IMR-90 (cell line): Measurements from ENCODE around the gene CDH15. TPM values are rescaled to one million over a fixed set of nuclear protein-coding genes. Genes with fewer than 3 reads are reported as not detected.

Source experiments
- ATAC-seq: fragments of 200-7000 bp; cut with Tn5 transposase; 2 replicates; pipeline ENCODE4 v1.9.1; 2020; ENCODE audit warnings: low read depth, mild to moderate bottlenecking, moderate library complexity
- BruUV-seq: library from RNA; stranded (reverse); fragments of 400-500 nt; replicated peaks from 2 replicates; lab custom pipeline; 2021; lab: Mats Ljungman, UMichigan
- CTCF ChIA-PET: fragments of 300-600 bp; formaldehyde crosslinking; extraction: SDS; loops from one replicate; lab custom pipeline; 2021; ENCODE audit warnings: antibody characterized with exemption; lab: Yijun Ruan, JAX
- POLR2A ChIA-PET: fragments of 300-600 bp; sonication (Branson Sonifier 250); formaldehyde crosslinking; loops from one replicate; lab custom pipeline; 2022; ENCODE audit warnings: antibody characterized with exemption; ENCODE audit not compliant: unreplicated experiment; lab: Charles Lee
- DNase-seq: peaks from one replicate; pipeline ENCODE4 v3.0.0; 2013
- H2AFZ ChIP-seq: replicated peaks from 2 replicates; pipeline ENCODE3; 2013; ENCODE audit warnings: low read length, mild to moderate bottlenecking; ENCODE audit not compliant: poor library complexity
- H2AK5ac ChIP-seq: 2 replicates; pipeline ENCODE4 v1.6.1; 2013; ENCODE audit warnings: low read depth, low read length, inconsistent platforms
- H2AK9ac ChIP-seq: replicated peaks from 2 replicates; pipeline ENCODE3; 2013; ENCODE audit warnings: mild to moderate bottlenecking, low read depth, low read length, moderate library complexity; ENCODE audit not compliant: poor library complexity
- H2BK120ac ChIP-seq: 2 replicates; pipeline ENCODE4 v1.6.1; 2013; ENCODE audit warnings: low read depth, low read length, inconsistent platforms
- H2BK15ac ChIP-seq: 3 replicates; pipeline ENCODE4 v1.6.1; 2013; ENCODE audit warnings: low read depth, low read length, inconsistent platforms
- H2BK20ac ChIP-seq: 2 replicates; pipeline ENCODE4 v1.6.1; 2013; ENCODE audit warnings: low read depth, mild to moderate bottlenecking, inconsistent platforms, low read length, moderate library complexity
- H2BK5ac ChIP-seq: 2 replicates; pipeline ENCODE4 v1.6.1; 2013; ENCODE audit warnings: mild to moderate bottlenecking, low read depth, low read length, inconsistent platforms; ENCODE audit not compliant: poor library complexity, severe bottlenecking
- H3K14ac ChIP-seq: replicated peaks from 2 replicates; pipeline ENCODE4 v1.6.1; 2013; ENCODE audit warnings: low read depth, low read length, inconsistent platforms
- H3K18ac ChIP-seq: 2 replicates; pipeline ENCODE4 v1.6.1; 2013; ENCODE audit warnings: low read depth, low read length, control low read depth
- H3K23ac ChIP-seq: 2 replicates; pipeline ENCODE4 v1.6.1; 2013; ENCODE audit warnings: low read depth, low read length, inconsistent platforms
- H3K27ac ChIP-seq: 2 replicates; pipeline ENCODE4 v1.5.1; 2013; ENCODE audit warnings: mild to moderate bottlenecking, control low read depth, low read length; ENCODE audit not compliant: insufficient read depth
- H3K27me3 ChIP-seq: 2 replicates; pipeline ENCODE4 v1.6.1; 2013; ENCODE audit warnings: low read length; ENCODE audit not compliant: control insufficient read depth, insufficient read depth
- H3K36me3 ChIP-seq: 2 replicates; pipeline ENCODE4 v1.6.1; 2013; ENCODE audit warnings: low read length, mixed read lengths; ENCODE audit not compliant: control insufficient read depth, insufficient read depth
- H3K4ac ChIP-seq: 2 replicates; pipeline ENCODE4 v1.6.1; 2013; ENCODE audit warnings: low read depth, low read length, inconsistent platforms
- H3K4me1 ChIP-seq: 2 replicates; pipeline ENCODE4 v1.6.1; 2013; ENCODE audit warnings: low read length, mixed read lengths; ENCODE audit not compliant: control insufficient read depth, insufficient read depth
- H3K4me2 ChIP-seq: 2 replicates; pipeline ENCODE4 v1.6.1; 2013; ENCODE audit warnings: low read depth, mild to moderate bottlenecking, control low read depth, low read length, moderate library complexity
- H3K4me3 ChIP-seq: 2 replicates; pipeline ENCODE4 v1.5.1; 2013; ENCODE audit warnings: low read depth, mild to moderate bottlenecking, control low read depth, low read length, moderate library complexity; ENCODE audit not compliant: insufficient read depth
- H3K56ac ChIP-seq: 2 replicates; pipeline ENCODE4 v1.6.1; 2013; ENCODE audit warnings: low read length, inconsistent platforms; ENCODE audit not compliant: insufficient read depth; ENCODE audit errors: extremely low read depth
- H3K79me1 ChIP-seq, 2 experiments: 2 replicates each; pipeline ENCODE4 v1.6.1; 2013; ENCODE audit warnings: low read length in 2 of 2, inconsistent platforms in 1 of 2, low read depth in 1 of 2
- H3K9ac ChIP-seq: 2 replicates; pipeline ENCODE4 v1.6.1; 2013; ENCODE audit warnings: low read depth, low read length, control low read depth
- H3K9me1 ChIP-seq: 2 replicates; pipeline ENCODE4 v1.6.1; 2013; ENCODE audit warnings: low read length, inconsistent platforms; ENCODE audit not compliant: insufficient read depth
- H3K9me3 ChIP-seq: 2 replicates; pipeline ENCODE4 v1.6.1; 2013; ENCODE audit warnings: low read length; ENCODE audit not compliant: control insufficient read depth, insufficient read depth
- H4K20me1 ChIP-seq: 2 replicates; pipeline ENCODE4 v1.6.1; 2013; ENCODE audit warnings: low read length, inconsistent platforms; ENCODE audit not compliant: insufficient read depth
- H4K5ac ChIP-seq: 2 replicates; pipeline ENCODE4 v1.6.1; 2013; ENCODE audit warnings: mild to moderate bottlenecking, low read depth, low read length, control low read depth
- H4K8ac ChIP-seq, 2 experiments: 2 replicates each; pipeline ENCODE4 v1.6.1; 2013; ENCODE audit warnings: low read depth in 2 of 2, low read length in 2 of 2, control low read depth in 1 of 2, inconsistent platforms in 1 of 2
- H4K91ac ChIP-seq: 2 replicates; pipeline ENCODE4 v1.6.1; 2013; ENCODE audit warnings: low read depth, low read length, inconsistent platforms; ENCODE audit not compliant: insufficient read depth
- BHLHE40 ChIP-seq: fragments of 150-350 bp; IDR thresholded peaks from 2 replicates; pipeline ENCODE4 v1.6.1; 2016; ENCODE audit warnings: mild to moderate bottlenecking, low read depth, low read length
- CEBPB ChIP-seq: IDR thresholded peaks from 2 replicates; pipeline ENCODE4 v1.6.1; 2012; ENCODE audit warnings: low read depth, low read length, improper control_type of control experiment
- CHD1 ChIP-seq: IDR thresholded peaks from 2 replicates; pipeline ENCODE4 v1.6.1; 2012; ENCODE audit warnings: low read depth, low read length, improper control_type of control experiment
- FOS ChIP-seq: fragments of 150-350 bp; IDR thresholded peaks from 2 replicates; pipeline ENCODE4 v1.6.1; 2016; ENCODE audit warnings: low read depth, low read length
- MAFK ChIP-seq: IDR thresholded peaks from 2 replicates; pipeline ENCODE4 v1.6.1; 2012; ENCODE audit warnings: low read depth, low read length, improper control_type of control experiment
- MAZ ChIP-seq: IDR thresholded peaks from 2 replicates; pipeline ENCODE4 v1.6.1; 2012; ENCODE audit warnings: low read depth, mild to moderate bottlenecking, low read length, improper control_type of control experiment, moderate library complexity, borderline replicate concordance
- MXI1 ChIP-seq: IDR thresholded peaks from 2 replicates; pipeline ENCODE4 v1.6.1; 2012; ENCODE audit warnings: low read depth, mild to moderate bottlenecking, low read length, moderate library complexity, borderline replicate concordance
- NFE2L2 ChIP-seq: fragments of 150-350 bp; IDR thresholded peaks from 2 replicates; pipeline ENCODE4 v1.6.1; 2016; ENCODE audit warnings: low read depth, mild to moderate bottlenecking, low read length
- POLR2A ChIP-seq: IDR thresholded peaks from 2 replicates; pipeline ENCODE4 v1.6.1; 2012; ENCODE audit warnings: mild to moderate bottlenecking, low read depth, low read length
- RAD21 ChIP-seq: IDR thresholded peaks from 2 replicates; pipeline ENCODE4 v1.6.1; 2012; ENCODE audit warnings: low read length, improper control_type of control experiment
- RCOR1 ChIP-seq: IDR thresholded peaks from 2 replicates; pipeline ENCODE4 v1.6.1; 2012; ENCODE audit warnings: mild to moderate bottlenecking, low read length, improper control_type of control experiment; ENCODE audit not compliant: insufficient replicate concordance
- RFX5 ChIP-seq: IDR thresholded peaks from 2 replicates; pipeline ENCODE4 v1.8.0; 2012; ENCODE audit warnings: low read depth, mild to moderate bottlenecking, low read length, moderate library complexity
- SMC3 ChIP-seq: fragments of 150-350 bp; IDR thresholded peaks from 2 replicates; pipeline ENCODE4 v1.6.1; 2016; ENCODE audit warnings: low read depth, mild to moderate bottlenecking, antibody characterized with exemption, low read length, moderate library complexity
- WGBS, 2 experiments: methylation state at CpG; one replicate each; pipeline versions ENCODE4 v1.1.5 to v1.1.7; 2013; ENCODE audit warnings: missing lambda C conversion rate in 2 of 2; ENCODE audit not compliant: insufficient read length in 1 of 2; ENCODE audit errors: extremely low coverage in 2 of 2; 5-methylcytosine and 5-hydroxymethylcytosine counted together
- dilution Hi-C: fragments of 300-500 bp; cut with HindIII; formaldehyde crosslinking; loops from one replicate; pipeline ENCODE4 v1.14.3; 2018; ENCODE audit warnings: low sequenced_read_pairs; ENCODE audit not compliant: unreplicated experiment
- in situ Hi-C: fragments of 300-500 bp; cut with MboI; formaldehyde crosslinking; loops from 3 replicates; pipeline ENCODE4 v1.14.3; 2019; ENCODE audit warnings: low sequenced_read_pairs, inconsistent platforms, mixed read lengths
- intact Hi-C: fragments of 100-400 bp; cut with micrococcal nuclease; formaldehyde crosslinking; loops from 2 replicates; pipeline ENCODE4 v1.10.0; 2022
- polyA plus RNA-seq, 3 experiments: library from polyadenylated mRNA; depleted of rRNA; stranded (reverse); fragments of >200 nt; gene quantifications; 2 replicates each; pipeline ENCODE4 v1.2.3, GENCODE V29; 2012; ENCODE audit warnings: low replicate concordance in 1 of 3
- total RNA-seq: library from RNA; depleted of rRNA; stranded (reverse); fragments of >200 nt; gene quantifications from 2 replicates; pipeline ENCODE4 v1.2.3, GENCODE V29; 2012
- TF ChIP-seq, protein P1 (sequence below): fragments of 150-350 bp; IDR thresholded peaks from 2 replicates; pipeline ENCODE4 v1.6.1; 2016; ENCODE audit warnings: low read depth, mild to moderate bottlenecking, low read length, moderate library complexity, borderline replicate concordance
- TF ChIP-seq, protein P2 (sequence below): conservative IDR thresholded peaks from 2 replicates; pipeline ENCODE4 v1.5.1; 2012; ENCODE audit warnings: mild to moderate bottlenecking, low read depth, low read length, improper control_type of control experiment
- TF ChIP-seq, protein P3 (sequence below): fragments of 150-350 bp; IDR thresholded peaks from 2 replicates; pipeline ENCODE4 v1.6.1; 2017; ENCODE audit warnings: mild to moderate bottlenecking, antibody characterized with exemption, low read length, low read depth

Gene CDH15
- total and polyA plus RNA-seq, 2 of the 4 experiments (the other 2 are of a cell fraction), result 0.18 to 0.62 TPM

DNA sequence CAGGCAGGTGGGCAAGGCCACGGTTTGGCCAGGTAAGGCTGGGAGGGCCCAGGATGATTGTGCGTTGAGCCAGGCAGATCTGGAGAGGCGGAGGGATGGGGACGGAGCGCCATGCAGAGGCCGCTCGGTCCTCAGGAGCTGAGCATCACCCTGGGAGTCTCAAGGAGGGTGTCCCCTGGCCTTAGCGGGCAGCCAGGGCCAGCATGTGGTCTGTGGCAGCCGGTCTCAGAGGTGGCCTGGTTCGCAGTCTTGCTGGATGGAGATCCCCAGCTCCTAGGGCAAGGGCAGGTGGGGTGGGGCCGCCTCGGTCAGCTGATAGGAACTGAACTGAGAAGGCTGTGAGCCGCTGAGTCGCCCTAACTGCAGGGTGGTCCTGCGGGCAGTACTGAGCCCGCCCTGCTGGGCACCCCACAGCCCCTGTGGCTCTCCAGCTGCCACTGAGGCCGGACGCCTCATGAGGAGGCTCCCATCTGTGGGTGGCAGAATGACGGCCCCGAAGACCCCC lies 11.6 kb upstream of the CDH15 start:
- Histone ChIP-seq H3K4me3 (no peak overlapping the region), H4K20me1 (0 out of 2 replicates have a peak, but pooled peaks cover 3% of the 10 kb centered on the region), H4K5ac (no peak overlapping the region), H2BK15ac (no peak overlapping the region), H3K23ac (no peak overlapping the region), H2BK5ac (no peak overlapping the region), H3K18ac (no peak overlapping the region), H3K9me1 (no peaks in the 10 kb centered on the region), H2AFZ (no peak overlapping the region), H3K56ac (no peak overlapping the region), H3K27ac (no peak overlapping the region), H2BK120ac (no peak overlapping the region), H3K9me3 (no peaks in the 10 kb centered on the region), H3K9ac (no peak overlapping the region), H3K14ac (no peak overlapping the region), H3K4me1 (peaks cover 7% of the 10 kb centered on the region), H3K4ac (no peak overlapping the region), H2AK5ac (no peak overlapping the region), H2AK9ac (no peak overlapping the region), H4K91ac (no peak overlapping the region), H2BK20ac (no peak overlapping the region), H3K27me3 (peaks cover 4% of the 10 kb centered on the region), H4K8ac (no peak overlapping the region), H3K4me2 (no peak overlapping the region), H3K36me3 (no peaks in the 10 kb centered on the region), H3K79me1 (no peaks in the 10 kb centered on the region)
- dilution Hi-C loops, result no loop called here
- ChIA-PET CTCF (no interaction called here), POLR2A (no interaction called here)
- intact Hi-C loops, result no loop called here
- no peak for TF ChIP-seq MXI1
- TF ChIP-seq CHD1, result no peak
- no peak for TF ChIP-seq CEBPB
- no peak for TF ChIP-seq FOS
- TF ChIP-seq SMC3, result no peak
- TF ChIP-seq POLR2A, result no peak
- no peak for TF ChIP-seq RFX5
- TF ChIP-seq RCOR1, result no peak
- TF ChIP-seq RAD21, result no peak
- no peak for TF ChIP-seq MAZ
- no peak for TF ChIP-seq NFE2L2
- TF ChIP-seq, protein P1, sequence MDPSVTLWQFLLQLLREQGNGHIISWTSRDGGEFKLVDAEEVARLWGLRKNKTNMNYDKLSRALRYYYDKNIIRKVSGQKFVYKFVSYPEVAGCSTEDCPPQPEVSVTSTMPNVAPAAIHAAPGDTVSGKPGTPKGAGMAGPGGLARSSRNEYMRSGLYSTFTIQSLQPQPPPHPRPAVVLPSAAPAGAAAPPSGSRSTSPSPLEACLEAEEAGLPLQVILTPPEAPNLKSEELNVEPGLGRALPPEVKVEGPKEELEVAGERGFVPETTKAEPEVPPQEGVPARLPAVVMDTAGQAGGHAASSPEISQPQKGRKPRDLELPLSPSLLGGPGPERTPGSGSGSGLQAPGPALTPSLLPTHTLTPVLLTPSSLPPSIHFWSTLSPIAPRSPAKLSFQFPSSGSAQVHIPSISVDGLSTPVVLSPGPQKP, result no peak
- TF ChIP-seq, protein P2, sequence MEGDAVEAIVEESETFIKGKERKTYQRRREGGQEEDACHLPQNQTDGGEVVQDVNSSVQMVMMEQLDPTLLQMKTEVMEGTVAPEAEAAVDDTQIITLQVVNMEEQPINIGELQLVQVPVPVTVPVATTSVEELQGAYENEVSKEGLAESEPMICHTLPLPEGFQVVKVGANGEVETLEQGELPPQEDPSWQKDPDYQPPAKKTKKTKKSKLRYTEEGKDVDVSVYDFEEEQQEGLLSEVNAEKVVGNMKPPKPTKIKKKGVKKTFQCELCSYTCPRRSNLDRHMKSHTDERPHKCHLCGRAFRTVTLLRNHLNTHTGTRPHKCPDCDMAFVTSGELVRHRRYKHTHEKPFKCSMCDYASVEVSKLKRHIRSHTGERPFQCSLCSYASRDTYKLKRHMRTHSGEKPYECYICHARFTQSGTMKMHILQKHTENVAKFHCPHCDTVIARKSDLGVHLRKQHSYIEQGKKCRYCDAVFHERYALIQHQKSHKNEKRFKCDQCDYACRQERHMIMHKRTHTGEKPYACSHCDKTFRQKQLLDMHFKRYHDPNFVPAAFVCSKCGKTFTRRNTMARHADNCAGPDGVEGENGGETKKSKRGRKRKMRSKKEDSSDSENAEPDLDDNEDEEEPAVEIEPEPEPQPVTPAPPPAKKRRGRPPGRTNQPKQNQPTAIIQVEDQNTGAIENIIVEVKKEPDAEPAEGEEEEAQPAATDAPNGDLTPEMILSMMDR, result no peak
- no peak for TF ChIP-seq MAFK
- TF ChIP-seq BHLHE40, result no peak
- TF ChIP-seq, protein P3, sequence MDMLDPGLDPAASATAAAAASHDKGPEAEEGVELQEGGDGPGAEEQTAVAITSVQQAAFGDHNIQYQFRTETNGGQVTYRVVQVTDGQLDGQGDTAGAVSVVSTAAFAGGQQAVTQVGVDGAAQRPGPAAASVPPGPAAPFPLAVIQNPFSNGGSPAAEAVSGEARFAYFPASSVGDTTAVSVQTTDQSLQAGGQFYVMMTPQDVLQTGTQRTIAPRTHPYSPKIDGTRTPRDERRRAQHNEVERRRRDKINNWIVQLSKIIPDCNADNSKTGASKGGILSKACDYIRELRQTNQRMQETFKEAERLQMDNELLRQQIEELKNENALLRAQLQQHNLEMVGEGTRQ, result no peak
- in situ Hi-C loops, result loop anchor here (10.0 kb wide), 1 partner anchor 415 kb away; no protein-coding TSS in a partner anchor
- no peak for DNase-seq
- BruUV-seq, result no TSS peak
- no peak for ATAC-seq
- 80% methylated on average over 4 of the region's 20 CpGs; no CpG with 5 or more reads in 1 of the 2 experiments for WGBS, 2 experiments
